B cell (primary cell): ENCODE measurements around the gene SLC39A7. TPM values are rescaled to one million over a fixed set of nuclear protein-coding genes. Genes with fewer than 3 reads are reported as not detected.

Experiments
- ATAC-seq: fragments of 200-7000 bp; cut with Tn5 transposase; one replicate; pipeline ENCODE4 v1.10.0; 2021; ENCODE audit warnings: low read depth, mild to moderate bottlenecking, moderate number of reproducible peaks, moderate library complexity
- CTCF ChIA-PET: fragments of 350-600 bp; sonication (Branson Sonifier 250); formaldehyde crosslinking; loops from one replicate; lab custom pipeline; 2021; ENCODE audit warnings: antibody characterized with exemption, inconsistent platforms; lab: Charles Lee
- POLR2A ChIA-PET: fragments of 350-600 bp; sonication (Branson Sonifier 250); formaldehyde crosslinking; loops from one replicate; lab custom pipeline; 2021; ENCODE audit warnings: antibody characterized with exemption; lab: Charles Lee
- DNase-seq: peaks from one replicate; pipeline ENCODE4 v3.0.0; 2013
- H2AFZ ChIP-seq: 2 replicates; pipeline ENCODE4 v1.6.1; 2012; ENCODE audit warnings: mild to moderate bottlenecking, low read depth, low read length; ENCODE audit not compliant: insufficient read depth, poor library complexity, severe bottlenecking
- H3K27ac ChIP-seq, 2 donors: 1 replicate in 1 of 2; 2 replicates in 1 of 2; pipeline ENCODE4 v1.5.1; 2012 to 2013; ENCODE audit warnings: low read length in 2 of 2, mild to moderate bottlenecking in 2 of 2, moderate library complexity in 1 of 2
- H3K27me3 ChIP-seq, 4 experiments: fragments of 200-600 bp in 1 of 4; sonication (generic) in 1 of 4; replicated peaks in 1 of 4; 1 replicate in 2 of 4; 2 replicates in 2 of 4; pipeline versions ENCODE4 v1.6.1 to v1.7.0; 2013 to 2016; ENCODE audit warnings: low read length in 3 of 4, mild to moderate bottlenecking in 2 of 4, mixed read lengths in 1 of 4, moderate library complexity in 1 of 4; ENCODE audit not compliant: insufficient read depth in 4 of 4, control insufficient read depth in 3 of 4; ENCODE audit errors: control extremely low read depth in 1 of 4
- H3K36me3 ChIP-seq, 2 experiments: replicated peaks in 1 of 2; 1 replicate in 1 of 2; 2 replicates in 1 of 2; pipeline versions ENCODE4 v1.6.1 to v1.7.1; 2013; ENCODE audit warnings: low read length in 1 of 2; ENCODE audit not compliant: insufficient read depth in 2 of 2, control insufficient read depth in 1 of 2; ENCODE audit errors: control extremely low read depth in 1 of 2, extremely low read depth in 1 of 2
- H3K4me1 ChIP-seq, 2 donors: fragments of 200-600 bp in 1 of 2; sonication (generic) in 1 of 2; 1 replicate in 1 of 2; 2 replicates in 1 of 2; pipeline versions ENCODE4 v1.5.1 to v1.6.1; 2013 to 2017; ENCODE audit warnings: low read length in 2 of 2; ENCODE audit not compliant: control insufficient read depth in 2 of 2, insufficient read depth in 2 of 2
- H3K4me2 ChIP-seq: replicated peaks from 2 replicates; pipeline ENCODE3; 2012; ENCODE audit warnings: mild to moderate bottlenecking, low read depth, low read length; ENCODE audit not compliant: poor library complexity, severe bottlenecking
- H3K4me3 ChIP-seq, 5 experiments: fragments of 200-600 bp in 1 of 5; sonication (generic) in 1 of 5; 1 replicate in 3 of 5; 2 replicates in 2 of 5; pipeline versions ENCODE4 v1.5.1 to v1.7.0; 2011 to 2016; ENCODE audit warnings: low read length in 4 of 5, mild to moderate bottlenecking in 4 of 5, low read depth in 2 of 5, control low read depth in 1 of 5, moderate library complexity in 1 of 5; ENCODE audit not compliant: insufficient read depth in 1 of 5; ENCODE audit errors: control extremely low read depth in 1 of 5, extremely low read depth in 1 of 5
- H3K79me2 ChIP-seq: fragments of 200-600 bp; sonication (generic); one replicate; pipeline ENCODE4 v1.6.0; 2016; ENCODE audit warnings: low read length; ENCODE audit not compliant: control insufficient read depth, insufficient read depth
- H3K9ac ChIP-seq: fragments of 200-600 bp; sonication (generic); 2 replicates; pipeline ENCODE4 v1.6.1; 2017; ENCODE audit warnings: mild to moderate bottlenecking, low read length, moderate library complexity
- H3K9me3 ChIP-seq, 3 donors: one replicate each; pipeline versions ENCODE4 v1.6.1 to v1.7.1; 2013; ENCODE audit warnings: low read length in 2 of 3; ENCODE audit not compliant: control insufficient read depth in 2 of 3, insufficient read depth in 1 of 3; ENCODE audit errors: control extremely low read depth in 1 of 3
- H4K20me1 ChIP-seq: 2 replicates; pipeline ENCODE4 v1.6.0; 2012; ENCODE audit warnings: mild to moderate bottlenecking, low read length; ENCODE audit not compliant: insufficient read depth, control insufficient read depth, poor library complexity, severe bottlenecking
- H3K27ac Mint-ChIP-seq: one replicate; pipeline ENCODE4 v1.8.0; 2021; ENCODE audit warnings: mixed read lengths
- H3K27me3 Mint-ChIP-seq: one replicate; pipeline ENCODE4 v1.8.0; 2021; ENCODE audit warnings: mixed read lengths
- H3K4me1 Mint-ChIP-seq: one replicate; pipeline ENCODE4 v1.8.0; 2021; ENCODE audit warnings: mixed read lengths
- H3K4me3 Mint-ChIP-seq: one replicate; pipeline ENCODE4 v1.8.0; 2021; ENCODE audit warnings: mixed read lengths
- H3K9me3 Mint-ChIP-seq: one replicate; pipeline ENCODE4 v1.8.0; 2022; ENCODE audit warnings: mixed read lengths; ENCODE audit not compliant: insufficient read depth
- EZH2 ChIP-seq: IDR thresholded peaks from 2 replicates; pipeline ENCODE4 v1.6.1; 2012; ENCODE audit warnings: borderline replicate concordance, low read depth, mild to moderate bottlenecking, moderate library complexity, low read length; ENCODE audit not compliant: insufficient read depth, poor library complexity, severe bottlenecking
- WGBS: methylation state at CpG from one replicate; pipeline ENCODE4 v1.1.5; 2013; ENCODE audit warnings: missing lambda C conversion rate; ENCODE audit not compliant: insufficient coverage; 5-methylcytosine and 5-hydroxymethylcytosine counted together
- intact Hi-C: fragments of 100-400 bp; cut with micrococcal nuclease; formaldehyde crosslinking; loops from one replicate; pipeline ENCODE4 v1.10.0; 2022
- polyA plus RNA-seq: library from polyadenylated mRNA; depleted of rRNA; stranded (reverse); fragments of >200 nt; gene quantifications from 2 replicates; pipeline ENCODE4 v1.2.3, GENCODE V29; 2012
- total RNA-seq, 2 donors: library from RNA; stranded (reverse); fragments of 120-200 nt in 1 of 2; gene quantifications; 1 replicate in 1 of 2; 2 replicates in 1 of 2; pipeline versions ENCODE4 v1.2.3 to v1.2.4, GENCODE V29; 2013 to 2022
- TF ChIP-seq, protein P1 (sequence below): fragments of 200-600 bp; IDR thresholded peaks from one replicate; pipeline ENCODE4 v1.8.0; 2022; ENCODE audit warnings: antibody characterized with exemption, mild to moderate bottlenecking

Gene SLC39A7
- total and polyA plus RNA-seq, 2 donors (not counting 1 experiment from before 2014, with no cell fraction given), result 18.7 to 29.6 TPM

DNA sequence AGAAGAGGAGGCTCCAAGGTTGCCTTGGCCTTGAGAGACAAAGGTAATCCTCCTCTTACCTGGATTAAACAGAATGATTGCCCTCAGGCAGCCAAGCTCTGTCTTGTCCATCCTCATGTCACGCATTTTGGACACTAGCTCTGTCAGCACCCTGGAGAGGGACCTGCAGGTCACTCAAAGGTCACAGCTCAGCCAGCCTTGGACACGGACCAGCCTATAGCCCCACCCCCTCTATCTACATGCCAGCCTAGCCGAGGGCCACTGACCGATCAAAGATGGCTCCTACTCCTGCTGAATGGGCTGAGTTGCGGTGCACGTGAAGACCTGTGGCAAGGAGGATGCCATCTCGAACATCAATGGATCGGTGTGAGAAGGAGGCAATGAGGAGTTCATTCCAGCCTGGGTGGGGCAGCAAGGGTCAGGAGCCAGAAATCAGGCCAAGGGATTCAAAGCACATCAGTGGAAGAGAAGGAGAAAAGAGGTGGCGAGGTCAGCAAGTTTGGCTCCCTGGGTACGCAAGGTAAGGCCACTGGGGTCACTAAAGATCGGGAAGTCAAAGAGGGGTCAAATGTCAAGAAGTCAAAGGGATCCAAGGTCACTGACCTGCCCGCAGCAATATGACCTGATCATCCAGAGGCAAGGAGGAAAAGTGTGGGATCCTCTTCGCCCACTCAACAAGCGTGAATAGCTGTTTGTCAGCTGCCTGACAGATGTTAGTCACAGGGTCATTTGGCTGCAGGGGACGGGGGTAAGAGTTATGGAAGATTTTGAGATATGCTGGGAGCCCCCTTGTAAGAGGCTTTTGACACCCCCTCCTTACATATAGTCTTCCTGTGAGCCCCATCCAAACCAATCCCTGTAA is 5.1 kb upstream of the SLC39A7 start:
- Histone ChIP-seq H3K27me3 (peaks cover 0 to 20% (median 11%) of the 10 kb centered on the region in 4 experiments), H3K79me2 (peaks cover 29% of the 10 kb centered on the region), H3K9me3 (peaks cover 0 to 8% (median 0%) of the 10 kb centered on the region in 3 donors), H3K4me1 (peaks cover 27 to 41% of the 10 kb centered on the region in 2 donors), H3K4me3 (no peak overlapping the region), H3K36me3 (peaks cover 0 to 37% of the 10 kb centered on the region in 2 experiments), H3K9ac (no peak overlapping the region), H3K4me2 (no peak overlapping the region), H2AFZ (no peak overlapping the region), H3K27ac (no peak overlapping the region), H4K20me1 (peaks cover 15% of the 10 kb centered on the region)
- Mint-ChIP-seq H3K27ac (no peak overlapping the region), H3K27me3 (peaks cover 7% of the 10 kb centered on the region), H3K4me3 (no peak overlapping the region), H3K9me3 (no peaks in the 10 kb centered on the region), H3K4me1 (peaks cover 49% of the 10 kb centered on the region)
- DNase-seq (peak; percentile 12), ATAC-seq (no peak)
- POLR2A ChIA-PET, result interaction anchor here (0.5 to 1.2 kb wide), 2 partner anchors 13 to 757 kb away, joined by 3 to 4 read pairs; partner anchors contain the start of gene RING1
- intact Hi-C loops, result no loop called here
- CTCF ChIA-PET, result interaction anchor here (1.1 kb wide), 1 partner anchor 181 kb away, joined by 3 read pairs; no protein-coding TSS in a partner anchor
- no peak for TF ChIP-seq EZH2
- TF ChIP-seq, protein P1, sequence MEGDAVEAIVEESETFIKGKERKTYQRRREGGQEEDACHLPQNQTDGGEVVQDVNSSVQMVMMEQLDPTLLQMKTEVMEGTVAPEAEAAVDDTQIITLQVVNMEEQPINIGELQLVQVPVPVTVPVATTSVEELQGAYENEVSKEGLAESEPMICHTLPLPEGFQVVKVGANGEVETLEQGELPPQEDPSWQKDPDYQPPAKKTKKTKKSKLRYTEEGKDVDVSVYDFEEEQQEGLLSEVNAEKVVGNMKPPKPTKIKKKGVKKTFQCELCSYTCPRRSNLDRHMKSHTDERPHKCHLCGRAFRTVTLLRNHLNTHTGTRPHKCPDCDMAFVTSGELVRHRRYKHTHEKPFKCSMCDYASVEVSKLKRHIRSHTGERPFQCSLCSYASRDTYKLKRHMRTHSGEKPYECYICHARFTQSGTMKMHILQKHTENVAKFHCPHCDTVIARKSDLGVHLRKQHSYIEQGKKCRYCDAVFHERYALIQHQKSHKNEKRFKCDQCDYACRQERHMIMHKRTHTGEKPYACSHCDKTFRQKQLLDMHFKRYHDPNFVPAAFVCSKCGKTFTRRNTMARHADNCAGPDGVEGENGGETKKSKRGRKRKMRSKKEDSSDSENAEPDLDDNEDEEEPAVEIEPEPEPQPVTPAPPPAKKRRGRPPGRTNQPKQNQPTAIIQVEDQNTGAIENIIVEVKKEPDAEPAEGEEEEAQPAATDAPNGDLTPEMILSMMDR, result no peak
- 94% methylated on average over 12 of the region's 15 CpGs for WGBS
